Amniotic stem cell (primary cell): ENCODE measurements around the gene TMCO4.

Experiments
- DNase-seq: peaks from one replicate; lab custom pipeline; 2025; lab: John Stamatoyannopoulos, UW

Gene TMCO4

DNA sequence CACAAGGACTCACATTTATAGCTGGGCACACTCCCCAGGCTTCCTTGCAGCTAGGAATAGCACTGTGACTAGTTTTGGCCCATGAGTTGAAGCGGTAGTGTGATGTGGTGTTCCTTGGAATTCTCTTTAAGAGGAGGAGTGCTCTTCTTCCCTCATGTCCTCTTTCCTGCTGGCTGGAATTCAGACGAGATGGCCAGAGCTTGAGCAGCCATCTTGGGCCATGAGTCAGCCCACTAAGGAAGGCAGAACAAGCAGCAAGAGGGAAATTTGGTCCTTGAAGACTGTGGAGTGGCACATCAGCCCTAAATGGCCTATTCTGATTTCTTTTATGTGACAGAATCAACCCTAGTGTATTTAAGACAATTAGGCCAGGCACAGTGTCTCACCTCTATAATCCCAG is 115.0 kb downstream of the TMCO4 start:
- no peak for DNase-seq

DNA sequence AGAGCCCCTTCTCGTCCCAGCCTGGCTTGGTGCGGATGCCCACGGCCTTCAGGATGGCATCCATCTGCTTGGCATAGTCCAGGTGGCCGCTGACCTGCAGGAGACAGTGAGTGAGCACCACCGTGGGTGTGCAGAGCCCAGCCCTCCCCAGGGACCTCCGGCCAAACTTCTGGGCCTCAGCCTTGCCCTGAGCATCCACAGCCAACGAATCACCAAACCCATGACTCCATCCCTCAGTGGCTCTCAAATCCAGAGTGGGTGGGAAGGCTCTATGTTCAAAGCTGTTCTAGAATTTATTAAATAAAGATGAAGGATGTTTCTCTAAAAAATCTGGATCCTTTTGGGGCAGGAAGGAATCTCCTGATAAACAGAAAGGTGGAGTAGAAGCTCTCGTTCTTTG is 116.4 kb downstream of the TMCO4 start:
- no peak for DNase-seq

DNA sequence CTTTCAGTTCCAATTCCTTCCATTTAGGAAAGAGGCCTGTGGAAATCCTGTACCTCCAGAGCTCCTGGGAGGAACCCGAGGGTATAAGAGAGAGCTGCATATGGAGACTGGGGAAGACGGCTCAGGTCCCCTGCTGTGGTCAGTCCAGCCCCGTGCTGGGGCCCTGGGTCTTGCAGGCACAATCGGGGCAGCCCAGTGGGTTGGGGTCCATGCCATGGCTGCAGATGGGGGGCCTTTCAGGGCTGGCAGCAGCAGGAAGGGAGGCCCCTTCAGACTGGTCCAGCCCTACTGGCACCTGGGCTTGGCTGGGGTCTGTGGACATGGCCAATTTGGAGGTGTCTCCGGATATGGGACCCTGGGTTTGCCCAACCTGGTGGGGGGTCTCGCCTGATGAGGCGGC is 116.8 kb downstream of the TMCO4 start:
- DNase-seq = no peak

DNA sequence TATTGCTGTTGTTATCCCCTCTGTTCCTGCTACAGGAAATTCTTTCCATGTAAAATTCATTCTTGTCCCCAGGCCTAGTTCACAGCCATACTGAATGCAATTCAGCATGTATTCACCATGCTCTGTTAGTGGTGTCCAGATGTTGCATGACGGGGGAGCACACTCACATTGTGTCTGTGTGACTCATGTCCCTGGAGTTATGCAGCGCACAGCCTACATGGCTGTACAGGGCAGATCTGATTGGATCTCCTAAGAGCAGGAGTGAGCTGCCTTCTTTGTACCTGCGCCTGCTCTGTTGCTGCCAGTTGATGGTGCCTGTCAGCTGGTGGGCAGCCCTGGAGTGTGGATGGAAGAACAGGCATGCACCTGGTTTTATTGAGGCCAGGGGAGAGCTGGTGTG is 117.5 kb downstream of the TMCO4 start:
- DNase-seq = peak; percentile 35

DNA sequence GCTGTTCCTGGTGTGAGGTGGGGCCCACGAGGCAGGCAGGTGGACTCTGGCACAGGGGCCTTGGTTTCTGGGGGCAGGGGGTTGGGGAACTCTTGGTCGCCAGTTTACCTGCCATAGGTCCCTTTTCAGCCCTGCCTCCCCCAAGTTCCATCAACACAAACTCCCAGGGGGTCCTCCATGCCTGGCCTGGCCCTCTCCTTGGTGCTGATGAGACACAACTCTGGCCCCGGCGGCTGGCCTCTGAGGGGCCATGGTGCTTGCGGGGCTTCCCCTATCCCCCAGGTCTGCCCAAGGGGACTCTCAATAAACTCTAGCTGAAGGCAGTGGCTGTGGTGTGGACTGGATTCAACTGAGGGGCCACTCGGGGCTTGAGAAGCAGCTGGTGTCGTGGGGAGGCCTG is 119.1 kb downstream of the TMCO4 start:
- DNase-seq = no peak

GRCh38 chr1:19679691-19680090 is 120.0 kb downstream of the TMCO4 start:
- no peak for DNase-seq

DNA sequence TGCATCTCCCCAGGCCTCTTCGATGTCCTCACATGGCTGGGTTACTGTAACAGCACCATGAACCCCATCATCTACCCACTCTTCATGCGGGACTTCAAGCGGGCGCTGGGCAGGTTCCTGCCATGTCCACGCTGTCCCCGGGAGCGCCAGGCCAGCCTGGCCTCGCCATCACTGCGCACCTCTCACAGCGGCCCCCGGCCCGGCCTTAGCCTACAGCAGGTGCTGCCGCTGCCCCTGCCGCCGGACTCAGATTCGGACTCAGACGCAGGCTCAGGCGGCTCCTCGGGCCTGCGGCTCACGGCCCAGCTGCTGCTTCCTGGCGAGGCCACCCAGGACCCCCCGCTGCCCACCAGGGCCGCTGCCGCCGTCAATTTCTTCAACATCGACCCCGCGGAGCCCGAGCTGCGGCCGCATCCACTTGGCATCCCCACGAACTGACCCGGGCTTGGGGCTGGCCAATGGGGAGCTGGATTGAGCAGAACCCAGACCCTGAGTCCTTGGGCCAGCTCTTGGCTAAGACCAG is 120.7 kb downstream of the TMCO4 start:
- no peak for DNase-seq

- no peak for DNase-seq
Observed at GRCh38 chr1:19678493-19678892, 121.2 kb downstream of the TMCO4 start.

DNA sequence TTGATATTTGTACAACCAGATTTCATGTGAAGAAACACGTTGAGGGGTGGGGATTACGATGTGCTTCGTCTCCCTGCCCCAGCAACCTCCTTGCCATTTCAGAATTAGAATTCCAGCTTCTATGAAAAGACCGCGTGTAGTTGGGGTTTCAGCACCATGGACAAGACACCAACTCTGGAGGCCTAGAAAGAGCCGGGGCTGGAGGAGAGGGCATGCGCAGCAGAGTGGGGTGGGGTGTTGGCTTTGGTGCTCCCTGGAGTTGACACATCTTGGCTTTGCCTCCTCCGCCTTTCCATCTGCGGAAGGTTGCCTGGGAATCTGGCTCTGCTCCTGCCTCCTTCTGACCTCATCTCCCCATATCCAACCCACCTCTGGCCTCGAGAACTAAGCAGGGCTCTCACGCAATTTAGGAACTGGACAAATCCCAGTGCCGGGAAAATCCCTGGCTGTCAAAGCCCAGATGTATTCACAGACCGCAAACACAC is 123.2 kb downstream of the TMCO4 start:
- peak; percentile 32 for DNase-seq

- DNase-seq = no peak
Observed at GRCh38 chr1:19675797-19676196, 123.9 kb downstream of the TMCO4 start.

DNA sequence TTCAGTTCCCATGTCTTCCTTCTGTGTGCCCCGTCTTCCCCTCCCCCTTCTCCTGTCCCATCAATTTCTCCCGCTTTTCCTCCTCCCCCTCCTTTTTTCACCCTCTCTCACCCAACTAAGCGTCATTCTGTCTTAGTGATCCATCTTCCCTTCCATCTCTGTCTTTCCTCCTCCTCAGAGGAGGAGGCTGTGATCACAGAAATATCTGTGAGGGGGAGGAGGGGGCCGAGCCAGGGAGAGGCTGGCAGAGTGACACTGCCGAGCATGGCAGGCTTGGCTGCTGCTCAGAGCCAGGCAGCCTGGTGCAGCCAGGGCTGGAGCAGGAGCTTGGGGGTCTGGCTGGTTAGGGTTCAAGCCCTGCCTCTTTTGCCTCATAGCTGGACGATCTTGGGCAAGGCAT is 127.5 kb downstream of the TMCO4 start:
- DNase-seq = no peak

DNA sequence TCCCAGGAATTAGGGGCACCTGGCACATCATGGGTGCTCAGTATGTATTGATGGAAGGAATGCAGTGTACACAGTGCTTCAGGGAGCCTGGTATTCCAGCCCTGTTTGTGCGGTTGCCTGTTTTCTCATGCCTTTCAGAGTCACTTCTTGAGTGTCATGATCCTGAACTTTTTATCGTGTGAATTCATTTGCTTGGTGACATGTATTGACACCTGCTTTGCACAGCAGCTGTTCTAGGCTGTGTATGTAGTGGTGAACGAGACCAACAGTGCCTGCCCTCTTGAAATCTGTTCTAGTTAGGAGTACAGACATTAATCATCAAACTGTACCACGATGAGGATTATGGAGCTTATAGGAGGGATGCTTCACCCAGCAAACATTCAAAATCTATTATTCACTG is 128.9 kb downstream of the TMCO4 start:
- no peak for DNase-seq

GRCh38 chr1:19668888-19669287 is 130.8 kb downstream of the TMCO4 start:
- DNase-seq = no peak

- no peak for DNase-seq
Observed at GRCh38 chr1:19665496-19666465, 133.9 kb downstream of the TMCO4 start.

- DNase-seq = no peak
Observed at GRCh38 chr1:19665186-19665495, 134.6 kb downstream of the TMCO4 start.

DNA sequence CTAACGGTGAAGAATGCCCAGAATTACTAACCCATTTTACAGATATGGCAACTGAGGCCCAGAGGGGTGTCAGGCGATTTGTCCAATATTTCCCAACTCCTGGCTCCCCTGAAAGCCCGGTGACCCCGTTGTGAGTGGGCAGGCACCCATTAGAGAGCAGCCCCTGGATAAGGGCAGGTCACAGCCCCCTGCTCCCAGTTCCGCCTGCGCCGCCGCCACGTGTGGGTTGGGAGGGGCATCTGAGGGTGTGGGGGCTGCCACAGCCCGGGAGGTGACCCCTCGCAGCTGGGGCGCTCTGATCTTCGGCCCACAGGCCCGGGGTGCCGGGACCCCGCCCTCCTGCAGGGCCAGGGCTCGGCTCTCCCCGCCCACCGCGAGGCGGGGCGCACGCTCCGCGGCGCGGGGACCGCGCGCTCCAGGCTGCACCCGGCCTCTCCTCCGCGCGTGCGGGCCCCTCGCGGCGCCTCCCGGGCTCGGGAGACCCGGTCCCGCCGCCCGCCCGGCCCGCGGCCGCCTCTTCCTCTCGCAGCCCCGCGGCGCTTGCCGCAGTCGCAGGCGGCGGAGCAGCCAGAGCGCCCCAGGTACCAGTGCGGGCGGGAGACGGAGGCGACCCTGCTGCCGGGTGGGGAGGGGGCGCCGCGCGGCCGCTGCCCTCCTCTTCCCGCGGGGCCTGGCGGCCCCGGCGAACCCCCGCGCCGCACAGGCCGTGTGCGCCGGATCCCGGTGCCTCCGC is 135.1 kb downstream of the TMCO4 start, which contains the start of gene HTR6:
TSS of gene HTR6 (plus strand) at position 423 of the 733 bp plus-strand sequence. CDS start 879 bp downstream, outside the sequence.
- no peak for DNase-seq

DNA sequence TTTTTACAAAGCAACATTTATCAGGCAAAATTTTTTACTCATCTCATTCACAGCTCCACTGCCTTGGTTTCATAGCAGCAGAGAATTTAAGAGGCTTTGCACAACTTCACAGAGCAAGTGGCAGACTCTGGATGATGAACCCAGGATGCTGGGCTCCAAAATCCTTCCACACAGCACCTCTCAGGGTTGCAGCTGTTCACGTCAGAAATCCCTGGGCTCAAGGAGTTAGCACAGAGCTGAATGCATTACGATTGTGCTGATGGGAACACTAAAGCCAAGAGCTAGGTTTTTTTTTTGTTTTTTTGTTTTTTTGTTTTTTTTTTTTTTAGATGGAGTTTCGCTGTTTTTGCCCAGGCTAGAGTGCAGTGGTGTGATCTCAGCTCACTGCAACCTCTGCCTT is 137.4 kb downstream of the TMCO4 start:
- no peak for DNase-seq

- no peak for DNase-seq
Observed at GRCh38 chr1:19661721-19662228, 137.9 kb downstream of the TMCO4 start.

DNA sequence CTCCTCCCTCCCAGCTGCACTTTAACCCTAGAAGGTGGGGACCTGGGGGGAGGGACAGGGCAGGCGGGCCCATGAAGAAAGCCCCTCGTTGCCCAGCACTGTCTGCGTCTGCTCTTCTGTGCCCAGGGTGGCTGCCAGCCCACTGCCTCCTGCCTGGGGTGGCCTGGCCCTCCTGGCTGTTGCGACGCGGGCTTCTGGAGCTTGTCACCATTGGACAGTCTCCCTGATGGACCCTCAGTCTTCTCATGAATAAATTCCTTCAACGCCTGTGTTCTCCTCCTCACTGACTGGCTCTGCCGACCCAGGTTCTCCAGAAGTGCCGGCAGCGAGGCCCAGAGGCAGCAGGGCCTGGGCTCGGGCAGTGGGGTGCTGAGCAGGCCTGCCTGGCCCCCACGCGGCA is 141.5 kb downstream of the TMCO4 start:
- no peak for DNase-seq

- no peak for DNase-seq
Observed at GRCh38 chr1:19657511-19657910, 142.2 kb downstream of the TMCO4 start.

GRCh38 chr1:19656780-19657466 is 142.8 kb downstream of the TMCO4 start:
- no peak for DNase-seq
